Karpas-422 (cell line): ENCODE measurements around the gene PFN3. TPM values are rescaled to one million over a fixed set of nuclear protein-coding genes. Genes with fewer than 3 reads are reported as not detected.

Source experiments
- DNase-seq: peaks from one replicate; pipeline ENCODE4 v3.0.0-alpha.2; 2015
- H2AFZ ChIP-seq: fragments of 200-600 bp; sonication (generic); 2 replicates; pipeline ENCODE4 v1.6.1; 2014; ENCODE audit warnings: antibody characterized with exemption, low read length, mixed read lengths
- H3K27ac ChIP-seq: fragments of 200-600 bp; sonication (generic); 2 replicates; pipeline ENCODE4 v1.5.1; 2014; ENCODE audit warnings: mild to moderate bottlenecking, low read length, moderate library complexity
- H3K27me3 ChIP-seq: fragments of 200-600 bp; sonication (generic); 2 replicates; pipeline ENCODE4 v1.6.1; 2014; ENCODE audit warnings: low read length, mixed read lengths
- H3K36me3 ChIP-seq: fragments of 200-600 bp; sonication (generic); 2 replicates; pipeline ENCODE4 v1.6.1; 2014; ENCODE audit warnings: low read length, mixed read lengths; ENCODE audit not compliant: insufficient read depth
- H3K4me1 ChIP-seq: fragments of 200-600 bp; sonication (generic); 2 replicates; pipeline ENCODE4 v1.6.1; 2014; ENCODE audit warnings: mild to moderate bottlenecking, low read length, mixed read lengths
- H3K4me2 ChIP-seq: fragments of 200-600 bp; sonication (generic); 2 replicates; pipeline ENCODE4 v1.6.1; 2014; ENCODE audit warnings: low read length, low read depth, mild to moderate bottlenecking; ENCODE audit not compliant: poor library complexity, severe bottlenecking
- H3K4me3 ChIP-seq: fragments of 200-600 bp; sonication (generic); 2 replicates; pipeline ENCODE4 v1.5.1; 2014; ENCODE audit warnings: mild to moderate bottlenecking, antibody characterized with exemption, low read length, mixed read lengths
- H3K79me2 ChIP-seq: fragments of 200-600 bp; sonication (generic); 2 replicates; pipeline ENCODE4 v1.6.1; 2014; ENCODE audit warnings: mild to moderate bottlenecking, low read length, mixed read lengths
- H3K9ac ChIP-seq: fragments of 200-600 bp; sonication (generic); 2 replicates; pipeline ENCODE4 v1.6.0; 2014; ENCODE audit warnings: low read length
- H3K9me2 ChIP-seq: fragments of 200-600 bp; sonication (generic), shearing (Covaris generic); replicated peaks from 2 replicates; pipeline ENCODE4 v1.6.0; 2014; ENCODE audit warnings: mild to moderate bottlenecking, low read length, moderate library complexity; ENCODE audit not compliant: insufficient read depth
- H3K9me3 ChIP-seq: fragments of 300-700, 200-600 bp; sonication (generic); 2 replicates; pipeline ENCODE4 v1.6.1; 2014; ENCODE audit warnings: low read length, mixed read lengths
- H4K20me1 ChIP-seq: fragments of 200-600 bp; sonication (generic); 2 replicates; pipeline ENCODE4 v1.6.1; 2014; ENCODE audit warnings: mild to moderate bottlenecking, antibody characterized with exemption, low read length, low read depth; ENCODE audit not compliant: insufficient read depth
- total RNA-seq: library from RNA; depleted of rRNA; stranded (reverse); fragments of >200 nt; shearing (Covaris generic); gene quantifications from 2 replicates; pipeline ENCODE4 v1.2.3, GENCODE V29; 2014; ENCODE audit warnings: low replicate concordance

The PFN3 gene
- total RNA-seq, 1 experiment from 2014 or later, result not detected

DNA sequence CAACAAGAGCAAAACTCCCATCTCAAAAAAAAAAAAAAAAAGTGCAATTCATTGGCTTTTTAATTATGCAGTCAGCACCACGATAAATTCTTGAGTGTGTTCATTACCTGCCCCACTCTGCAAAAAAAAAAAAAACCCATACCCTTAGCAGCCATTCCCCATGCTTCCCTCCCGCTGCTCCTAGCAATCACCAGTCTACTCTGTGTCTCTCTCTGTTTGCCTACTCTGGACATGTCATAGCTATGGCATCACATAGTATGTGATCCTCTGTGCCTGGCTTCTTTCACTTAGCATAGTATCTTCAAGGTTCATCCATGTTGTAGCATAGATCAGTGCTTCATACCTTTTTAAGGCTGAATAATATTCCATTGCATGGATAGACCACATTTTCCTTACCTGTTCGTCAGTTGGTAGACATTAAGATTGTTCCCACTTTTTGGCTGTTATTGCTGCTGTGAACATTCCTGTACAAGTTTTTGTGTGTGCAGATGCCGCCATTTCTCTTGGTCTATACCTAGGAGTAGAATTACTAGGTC is 39.1 kb upstream of the PFN3 start:
- H3K9me3 ChIP-seq, result no peaks in the 10 kb centered on the region
- H4K20me1 ChIP-seq, result no peaks in the 10 kb centered on the region
- H3K4me2 ChIP-seq, result no peak overlapping the region
- H2AFZ ChIP-seq, result no peak overlapping the region
- peaks cover 9% of the 10 kb centered on the region for H3K36me3 ChIP-seq
- H3K4me3 ChIP-seq, result no peak overlapping the region
- peaks cover 8% of the 10 kb centered on the region for H3K4me1 ChIP-seq
- no peaks in the 10 kb centered on the region for H3K9me2 ChIP-seq
- H3K79me2 ChIP-seq, result no peaks in the 10 kb centered on the region
- no peak overlapping the region for H3K27ac ChIP-seq
- DNase-seq, result peak; percentile 40
- H3K27me3 ChIP-seq, result no peaks in the 10 kb centered on the region
- no peak overlapping the region for H3K9ac ChIP-seq

DNA sequence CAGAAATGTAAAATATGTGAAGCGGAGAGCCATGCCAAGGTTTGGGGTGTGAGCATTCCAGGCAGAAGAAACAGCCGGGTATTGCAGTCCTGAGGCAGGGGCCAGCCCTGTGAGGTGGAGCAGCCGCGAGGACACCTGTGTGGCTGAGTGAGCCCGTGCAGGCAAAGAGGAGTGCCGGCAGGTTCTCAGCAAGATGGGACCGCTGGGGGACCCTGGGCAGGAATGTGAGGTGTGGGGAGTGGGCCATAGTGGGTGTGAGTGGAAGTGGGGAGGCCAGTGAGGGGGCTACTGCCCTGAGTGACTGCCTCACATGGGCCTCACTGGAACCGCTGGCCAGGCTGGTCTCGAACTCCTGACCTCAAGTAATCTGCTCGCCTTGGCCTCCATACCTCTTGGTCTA is 38.0 kb upstream of the PFN3 start:
- Histone ChIP-seq H3K4me2 (no peak overlapping the region), H3K27me3 (no peaks in the 10 kb centered on the region), H3K4me1 (no peaks in the 10 kb centered on the region), H3K36me3 (peaks cover 14% of the 10 kb centered on the region), H3K9me2 (no peaks in the 10 kb centered on the region), H3K9me3 (no peaks in the 10 kb centered on the region), H3K27ac (no peak overlapping the region), H3K4me3 (no peak overlapping the region), H4K20me1 (no peaks in the 10 kb centered on the region), H3K9ac (no peak overlapping the region), H2AFZ (no peak overlapping the region), H3K79me2 (no peaks in the 10 kb centered on the region)
- peak; percentile 39 for DNase-seq

DNA sequence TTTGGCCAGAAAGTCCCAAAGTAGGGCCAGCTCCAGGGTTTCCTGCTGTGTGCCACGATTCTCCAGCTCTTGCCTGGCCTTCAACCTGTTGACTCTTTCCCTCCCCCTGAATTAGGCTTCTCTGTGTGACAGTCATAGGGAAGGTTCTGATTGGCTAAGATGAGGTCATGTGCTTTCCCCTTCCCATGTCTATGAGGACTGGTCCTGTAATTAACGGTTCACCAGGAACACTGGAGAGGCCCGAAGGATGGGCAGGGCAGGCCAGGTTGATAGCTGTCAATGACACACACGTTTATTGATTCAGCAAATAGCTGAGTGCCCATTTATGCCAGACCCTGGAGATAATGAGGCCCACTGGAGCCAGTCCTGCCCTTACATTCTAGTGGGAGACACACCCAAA is 37.2 kb upstream of the PFN3 start:
- H3K36me3 ChIP-seq, result peaks cover 23% of the 10 kb centered on the region
- no peak overlapping the region for H3K27ac ChIP-seq
- H3K27me3 ChIP-seq, result no peaks in the 10 kb centered on the region
- no peaks in the 10 kb centered on the region for H3K9me3 ChIP-seq
- H3K4me1 ChIP-seq, result no peaks in the 10 kb centered on the region
- H2AFZ ChIP-seq, result no peak overlapping the region
- no peak overlapping the region for H3K4me2 ChIP-seq
- no peaks in the 10 kb centered on the region for H3K9me2 ChIP-seq
- H4K20me1 ChIP-seq, result no peaks in the 10 kb centered on the region
- H3K4me3 ChIP-seq, result no peak overlapping the region
- no peaks in the 10 kb centered on the region for H3K79me2 ChIP-seq
- DNase-seq, result no peak
- H3K9ac ChIP-seq, result no peak overlapping the region

DNA sequence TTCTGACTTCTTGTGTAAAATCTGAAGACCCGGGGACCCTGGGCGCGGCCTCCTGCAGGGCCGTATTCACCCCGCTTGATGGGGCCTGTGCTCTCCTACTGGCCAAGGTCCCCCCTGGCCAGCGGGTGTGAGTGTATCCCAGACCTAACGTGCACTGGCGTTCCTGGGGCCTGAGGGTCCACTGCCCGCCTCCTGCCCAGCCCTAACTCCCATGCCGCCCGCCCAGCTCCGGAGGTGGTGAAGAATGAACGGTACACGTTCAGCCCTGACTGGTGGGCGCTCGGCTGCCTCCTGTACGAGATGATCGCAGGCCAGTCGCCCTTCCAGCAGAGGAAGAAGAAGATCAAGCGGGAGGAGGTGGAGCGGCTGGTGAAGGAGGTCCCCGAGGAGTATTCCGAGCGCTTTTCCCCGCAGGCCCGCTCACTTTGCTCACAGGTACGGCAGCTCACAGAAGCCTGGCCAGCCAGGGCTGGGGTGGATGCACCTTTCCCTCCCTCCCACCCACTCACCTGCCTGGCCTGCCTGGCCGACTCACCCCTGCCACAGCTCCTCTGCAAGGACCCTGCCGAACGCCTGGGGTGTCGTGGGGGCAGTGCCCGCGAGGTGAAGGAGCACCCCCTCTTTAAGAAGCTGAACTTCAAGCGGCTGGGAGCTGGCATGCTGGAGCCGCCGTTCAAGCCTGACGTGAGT is 35.5 kb upstream of the PFN3 start:
- Histone ChIP-seq H3K9me3 (no peaks in the 10 kb centered on the region), H3K9me2 (no peaks in the 10 kb centered on the region), H3K36me3 (peaks cover 31% of the 10 kb centered on the region), H3K27ac (no peak overlapping the region), H3K4me2 (no peak overlapping the region), H3K79me2 (peaks cover 6% of the 10 kb centered on the region; the same call in 1 of the 2 replicates), H3K9ac (no peak overlapping the region), H2AFZ (no peak overlapping the region), H4K20me1 (no peaks in the 10 kb centered on the region), H3K4me3 (no peak overlapping the region), H3K4me1 (peaks cover 10% of the 10 kb centered on the region), H3K27me3 (no peaks in the 10 kb centered on the region)
- DNase-seq, result no peak

DNA sequence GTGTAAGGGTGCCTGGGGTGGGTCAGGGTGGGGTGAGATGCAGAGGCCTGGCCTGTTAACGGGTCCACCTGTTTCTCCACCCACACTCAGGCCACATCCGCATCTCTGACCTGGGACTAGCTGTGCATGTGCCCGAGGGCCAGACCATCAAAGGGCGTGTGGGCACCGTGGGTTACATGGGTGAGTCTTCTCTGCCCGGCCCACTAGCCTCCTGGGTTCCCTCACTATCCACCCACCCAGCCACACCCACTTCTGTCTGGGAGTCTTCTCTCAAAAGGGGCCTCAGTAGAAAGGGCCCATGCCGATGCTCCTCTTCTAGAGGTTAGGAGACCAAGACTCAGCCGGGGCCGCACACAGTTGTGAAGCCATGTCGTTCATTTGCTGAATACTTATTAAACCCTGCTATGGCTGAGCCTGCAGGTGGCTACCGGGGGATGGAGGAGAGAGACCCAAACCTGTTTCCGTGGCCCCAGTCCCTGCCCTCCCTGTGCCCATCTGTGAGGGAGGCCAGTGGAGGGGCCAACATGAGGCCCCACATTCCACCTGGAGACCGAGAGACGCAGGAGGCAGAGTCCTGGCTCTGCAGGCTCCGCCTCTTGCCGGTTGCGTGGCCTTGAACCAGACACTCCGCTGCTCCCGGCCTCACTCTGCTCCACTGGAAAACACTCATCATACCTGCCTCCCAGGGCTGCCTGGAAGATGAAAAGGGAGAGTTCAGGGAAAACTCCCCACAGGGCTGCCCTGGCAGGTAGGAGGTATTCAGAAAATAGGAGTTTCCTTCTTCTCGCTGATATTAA is 34.7 kb upstream of the PFN3 start:
- Histone ChIP-seq H3K4me2 (no peak overlapping the region), H3K4me3 (no peak overlapping the region), H3K9me3 (no peaks in the 10 kb centered on the region), H4K20me1 (no peaks in the 10 kb centered on the region; the same call in 1 of the 2 replicates), H3K79me2 (peaks cover 14% of the 10 kb centered on the region), H3K9me2 (no peaks in the 10 kb centered on the region), H3K4me1 (peaks cover 18% of the 10 kb centered on the region), H2AFZ (no peak overlapping the region), H3K27me3 (no peaks in the 10 kb centered on the region), H3K27ac (no peak overlapping the region), H3K9ac (no peak overlapping the region), H3K36me3 (peaks cover 31% of the 10 kb centered on the region)
- no peak for DNase-seq

DNA sequence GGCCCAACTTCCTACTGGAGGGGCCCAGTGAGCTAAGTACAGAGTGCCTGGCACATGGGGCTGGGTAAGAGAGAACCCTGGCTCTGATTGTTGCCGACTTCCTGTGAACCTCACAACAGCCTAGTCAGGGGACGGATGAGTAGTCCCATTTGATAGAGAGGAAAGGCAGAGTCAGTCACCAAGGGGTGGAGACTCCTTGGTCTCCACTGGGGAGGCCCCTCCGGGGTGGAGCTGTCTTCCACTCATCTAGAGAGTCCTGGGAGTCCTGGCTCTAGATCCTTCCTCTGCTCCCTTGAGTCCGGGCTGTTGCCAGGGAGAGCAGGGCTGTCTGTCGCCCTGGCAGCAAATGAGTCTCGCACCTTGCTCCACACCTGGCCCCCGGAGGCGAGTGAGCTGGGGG is 34.0 kb upstream of the PFN3 start:
- Histone ChIP-seq H3K4me1 (peaks cover 25% of the 10 kb centered on the region), H3K9me2 (no peaks in the 10 kb centered on the region), H4K20me1 (no peaks in the 10 kb centered on the region; the same call in 1 of the 2 replicates), H3K79me2 (peaks cover 21% of the 10 kb centered on the region), H3K4me2 (no peak overlapping the region), H3K36me3 (peaks cover 31% of the 10 kb centered on the region), H3K27me3 (no peaks in the 10 kb centered on the region), H3K4me3 (no peak overlapping the region), H3K27ac (no peak overlapping the region), H2AFZ (no peak overlapping the region), H3K9ac (no peak overlapping the region), H3K9me3 (no peaks in the 10 kb centered on the region)
- no peak for DNase-seq

DNA sequence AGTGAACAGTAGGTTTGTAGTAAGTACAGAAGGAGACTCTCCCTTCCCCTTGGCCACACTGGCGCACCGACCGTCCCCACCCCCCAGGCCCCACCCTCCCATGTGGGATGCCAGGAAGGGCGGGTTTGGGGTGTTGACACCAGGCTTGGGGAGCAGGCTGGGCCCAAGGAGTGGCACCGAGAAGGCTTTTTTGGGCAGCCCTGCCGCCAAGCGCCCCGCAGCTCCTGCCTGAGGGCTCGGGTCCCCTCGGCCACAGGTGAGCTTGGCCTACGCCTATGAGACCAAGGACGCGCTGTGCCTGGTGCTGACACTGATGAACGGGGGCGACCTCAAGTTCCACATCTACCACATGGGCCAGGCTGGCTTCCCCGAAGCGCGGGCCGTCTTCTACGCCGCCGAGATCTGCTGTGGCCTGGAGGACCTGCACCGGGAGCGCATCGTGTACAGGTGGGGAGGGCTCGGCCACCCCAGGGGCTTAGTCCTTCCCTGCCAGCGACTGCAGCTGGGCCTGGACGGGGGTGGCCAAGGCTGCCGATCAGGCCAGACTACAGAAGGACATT is 33.3 kb upstream of the PFN3 start:
- H3K4me3 ChIP-seq, result no peak overlapping the region
- no peak for DNase-seq
- H3K79me2 ChIP-seq, result peaks cover 28% of the 10 kb centered on the region
- H3K4me1 ChIP-seq, result peaks cover 32% of the 10 kb centered on the region
- H3K36me3 ChIP-seq, result peaks cover 27% of the 10 kb centered on the region
- H4K20me1 ChIP-seq, result peaks cover 2% of the 10 kb centered on the region; the same call in 1 of the 2 replicates
- H3K4me2 ChIP-seq, result no peak overlapping the region
- H3K9me2 ChIP-seq, result no peaks in the 10 kb centered on the region
- H2AFZ ChIP-seq, result no peak overlapping the region
- no peak overlapping the region for H3K27ac ChIP-seq
- no peaks in the 10 kb centered on the region for H3K27me3 ChIP-seq
- no peaks in the 10 kb centered on the region for H3K9me3 ChIP-seq
- H3K9ac ChIP-seq, result no peak overlapping the region
